Measurements from ENCODE around the gene LARP4B. TPM values are rescaled to one million over a fixed set of nuclear protein-coding genes. Genes with fewer than 3 reads are reported as not detected.

Gene LARP4B
- total and polyA plus RNA-seq, 2 experiments from 2014 or later, result 18.3 to 52.3 TPM

- no peaks in the 10 kb centered on the region for H3K9me2 ChIP-seq (ENCODE audit: insufficient read depth)
- no peak overlapping the region for H3K4me3 ChIP-seq
- H3K36me3 ChIP-seq (ENCODE audit: insufficient read depth), result no peaks in the 10 kb centered on the region
- H3K79me2 ChIP-seq (replicated peaks; ENCODE audit: insufficient read depth), result no peaks in the 10 kb centered on the region
- no peaks in the 10 kb centered on the region for H3K4me1 ChIP-seq (ENCODE audit: insufficient read depth)
- H3K27me3 Mint-ChIP-seq (ENCODE audit: insufficient read depth, low read depth, poor library complexity), result peaks cover 19% of the 10 kb centered on the region
- H3K27ac Mint-ChIP-seq, result no peak overlapping the region
- no peaks in the 10 kb centered on the region for H3F3A ChIP-seq (replicated peaks; ENCODE audit: low read depth)
- ATAC-seq (no peak), DNase-seq (ENCODE audit: low spot score) (no peak)
- no peaks in the 10 kb centered on the region for H3K27me3 ChIP-seq (ENCODE audit: insufficient read depth)
- no peaks in the 10 kb centered on the region; the same call in 2 of the 3 replicates for H3K9me3 Mint-ChIP-seq
- H3K4me3 Mint-ChIP-seq, result no peak overlapping the region
- no peaks in the 10 kb centered on the region; the same call in 2 of the 3 replicates for H3K36me3 Mint-ChIP-seq (ENCODE audit: low read depth)
- H3K4me1 Mint-ChIP-seq, result peaks cover 5% of the 10 kb centered on the region
- no peak for TF ChIP-seq ZNF462 (CRISPR knock-in tag; IDR thresholded peaks at IDR 0.05)
- no peak for TF ChIP-seq STAT1 (IDR thresholded peaks at IDR 0.05; ENCODE audit: unreplicated experiment)
- no peak for TF ChIP-seq EZH2 (IDR thresholded peaks at IDR 0.05; ENCODE audit: low read depth, unreplicated experiment)
- TF ChIP-seq ETS1 (IDR thresholded peaks at IDR 0.05), result no peak
- no peak for TF ChIP-seq ZNF331 (CRISPR knock-in tag; IDR thresholded peaks at IDR 0.05; ENCODE audit: low read depth)
- TF ChIP-seq EZH2phosphoT487 (IDR thresholded peaks at IDR 0.05; ENCODE audit: unreplicated experiment), result no peak
- TF ChIP-seq JUNB (IDR thresholded peaks at IDR 0.05; ENCODE audit: unreplicated experiment), result no peak
- no peak for TF ChIP-seq POLR2AphosphoS5 (IDR thresholded peaks at IDR 0.05; ENCODE audit: low read depth)
- TF ChIP-seq REST (IDR thresholded peaks at IDR 0.05; ENCODE audit: unreplicated experiment), result no peak
- TF ChIP-seq CREB1 (CRISPR knock-in tag; IDR thresholded peaks at IDR 0.05; ENCODE audit: low read depth), result no peak
- no peak for TF ChIP-seq ZNF114 (CRISPR knock-in tag; IDR thresholded peaks at IDR 0.05)
- no peak for TF ChIP-seq NANOG (IDR thresholded peaks at IDR 0.05; ENCODE audit: borderline replicate concordance)
- no peak for TF ChIP-seq CTCF (conservative IDR thresholded peaks at IDR 0.05; ENCODE audit: low read depth in 2 of 2)
- no peak overlapping the region for H3K4me2 ChIP-seq
- H2AFZ ChIP-seq, result no peak overlapping the region
- no peaks in the 10 kb centered on the region for H4K20me1 ChIP-seq (replicated peaks; ENCODE audit: insufficient read depth)
- H3K27ac ChIP-seq (ENCODE audit: low read depth), result no peak overlapping the region
These were observed 33.5 kb upstream of the LARP4B start for GRCh38 chr10:964988-965417.
